GM13977 (cell line): ENCODE measurements around the gene SLC13A5.

Source experiments
- DNase-seq: peaks from one replicate; pipeline ENCODE4 v3.0.0; 2012; ENCODE audit warnings: low spot score
- CTCF ChIP-seq: IDR thresholded peaks from 2 replicates; pipeline ENCODE4 v1.5.1; 2012; ENCODE audit warnings: mild to moderate bottlenecking, control low read depth; ENCODE audit not compliant: insufficient read depth; ENCODE audit errors: extremely low read depth, missing control alignments
- in situ Hi-C: fragments of 300-500 bp; cut with MboI; formaldehyde crosslinking; loops from one replicate; pipeline ENCODE4 v1.12.0; 2022; ENCODE audit warnings: low sequenced_read_pairs, low pct_unique_long_range_greater_than_20kb, mixed read lengths, inconsistent platforms; ENCODE audit not compliant: unreplicated experiment

Gene SLC13A5

GRCh38 chr17:6690641-6691040 lies 22.5 kb downstream of the SLC13A5 start:
- in situ Hi-C loops, result no loop called here
- TF ChIP-seq CTCF, result no peak
- DNase-seq, result no peak

GRCh38 chr17:6688944-6689343 lies 24.2 kb downstream of the SLC13A5 start:
- in situ Hi-C loops, result no loop called here
- DNase-seq, result no peak
- no peak for TF ChIP-seq CTCF

- TF ChIP-seq CTCF, result no peak
- in situ Hi-C loops, result no loop called here
- DNase-seq, result no peak
Observed at GRCh38 chr17:6686026-6686425, 27.1 kb downstream of the SLC13A5 start.

GRCh38 chr17:6684881-6685767 lies 28.0 kb downstream of the SLC13A5 start:
- in situ Hi-C loops, result no loop called here
- TF ChIP-seq CTCF, result no peak
- DNase-seq, result no peak

- no peak for DNase-seq
- in situ Hi-C loops, result no loop called here
- TF ChIP-seq CTCF, result no peak
Observed at GRCh38 chr17:6684460-6684783, 28.7 kb downstream of the SLC13A5 start.

- no peak for TF ChIP-seq CTCF
- in situ Hi-C loops, result no loop called here
- DNase-seq, result no peak
Observed at GRCh38 chr17:6683730-6684459, 29.3 kb downstream of the SLC13A5 start.
